HG02610 (cell line): ENCODE measurements around the gene ACACA.
A peak's percentile ranks its signal among the peaks of the same experiment; 100 is the strongest.

Experiments
- ATAC-seq: cut with Tn5 transposase; IDR thresholded peaks from one replicate; pipeline ENCODE4 v1.9.1; 2021; ENCODE audit warnings: mild to moderate bottlenecking, moderate library complexity; ENCODE audit not compliant: unreplicated experiment

Gene ACACA

GRCh38 chr17:37109731-37110710, 296.6 kb downstream of the ACACA start:
- no peak for ATAC-seq

GRCh38 chr17:37109106-37109505, 297.5 kb downstream of the ACACA start:
- no peak for ATAC-seq

GRCh38 chr17:37107406-37108083, 299.1 kb downstream of the ACACA start:
- ATAC-seq, result no peak

- no peak for ATAC-seq
Measured at GRCh38 chr17:37106049-37106448, 300.6 kb downstream of the ACACA start.

DNA sequence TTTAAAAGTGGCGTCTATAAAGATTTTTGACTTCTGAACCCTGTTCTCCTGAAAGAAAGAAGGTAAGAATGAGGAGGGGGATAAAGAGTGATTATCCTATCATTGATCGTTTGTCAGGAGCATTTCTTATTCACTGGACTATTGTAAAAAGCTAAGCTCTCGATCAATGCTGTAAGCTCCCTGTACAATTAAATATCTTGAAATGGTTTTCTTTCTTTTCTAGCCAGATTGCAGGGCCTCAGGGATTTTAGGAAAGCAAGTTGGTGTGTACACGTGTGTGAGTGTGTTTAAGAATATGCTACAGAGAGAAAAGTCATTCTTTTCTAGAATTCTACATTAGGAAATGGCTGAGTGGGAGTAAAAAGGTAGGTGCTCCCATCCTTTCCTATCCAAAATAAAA, 303.4 kb downstream of the ACACA start:
- no peak for ATAC-seq

- no peak for ATAC-seq
Measured at GRCh38 chr17:37101306-37101705, 305.3 kb downstream of the ACACA start.

- no peak for ATAC-seq
Measured at GRCh38 chr17:37100231-37100630, 306.4 kb downstream of the ACACA start.

- no peak for ATAC-seq
Measured at GRCh38 chr17:37098910-37099664, 307.5 kb downstream of the ACACA start.

GRCh38 chr17:37098152-37098551, 308.5 kb downstream of the ACACA start:
- ATAC-seq, result no peak

DNA sequence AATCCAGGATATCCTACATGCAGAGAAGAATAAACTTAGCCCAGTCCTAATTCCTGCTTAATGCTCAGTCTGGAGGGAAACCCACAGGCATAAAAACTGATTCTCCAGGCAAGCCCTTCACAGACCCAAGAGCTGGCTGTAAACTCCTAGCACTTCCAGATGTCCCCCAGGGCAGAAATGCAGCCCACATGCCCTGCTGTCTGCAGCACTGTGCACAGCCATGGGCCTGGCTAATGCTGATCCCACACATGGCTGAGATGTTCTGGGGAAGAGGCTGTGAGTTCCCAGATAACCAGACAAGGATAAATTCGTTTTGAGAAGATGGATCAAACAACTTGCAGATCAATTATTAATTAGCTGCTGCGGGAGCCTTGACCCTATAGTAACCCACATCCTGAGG, 309.5 kb downstream of the ACACA start:
- ATAC-seq, result no peak

GRCh38 chr17:37096071-37096470, 310.6 kb downstream of the ACACA start:
- ATAC-seq, result no peak

- no peak for ATAC-seq
Measured at GRCh38 chr17:37094391-37094790, 312.2 kb downstream of the ACACA start.

DNA sequence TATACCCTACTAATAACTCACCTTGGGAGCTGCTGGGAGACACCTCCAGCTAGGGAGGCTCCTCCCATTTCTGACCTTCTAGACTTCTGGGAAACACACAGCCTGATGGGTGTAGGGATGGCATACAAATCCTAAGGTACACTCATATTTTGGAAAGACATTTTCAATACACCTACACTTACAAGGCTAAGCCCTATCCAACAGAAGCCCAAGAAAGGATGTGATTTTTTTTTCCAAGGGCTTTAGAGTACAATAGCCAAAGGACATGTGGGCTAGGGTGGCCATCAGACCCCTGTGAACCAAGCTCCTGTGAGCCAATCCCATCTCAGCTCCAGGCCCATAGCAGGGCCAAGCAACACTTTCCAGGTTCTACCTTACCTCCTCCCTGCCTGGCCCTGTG, 313.9 kb downstream of the ACACA start:
- ATAC-seq, result no peak

GRCh38 chr17:37092071-37092470, 314.6 kb downstream of the ACACA start:
- ATAC-seq, result no peak

- ATAC-seq, result no peak
Measured at GRCh38 chr17:37090941-37091340, 315.7 kb downstream of the ACACA start.

DNA sequence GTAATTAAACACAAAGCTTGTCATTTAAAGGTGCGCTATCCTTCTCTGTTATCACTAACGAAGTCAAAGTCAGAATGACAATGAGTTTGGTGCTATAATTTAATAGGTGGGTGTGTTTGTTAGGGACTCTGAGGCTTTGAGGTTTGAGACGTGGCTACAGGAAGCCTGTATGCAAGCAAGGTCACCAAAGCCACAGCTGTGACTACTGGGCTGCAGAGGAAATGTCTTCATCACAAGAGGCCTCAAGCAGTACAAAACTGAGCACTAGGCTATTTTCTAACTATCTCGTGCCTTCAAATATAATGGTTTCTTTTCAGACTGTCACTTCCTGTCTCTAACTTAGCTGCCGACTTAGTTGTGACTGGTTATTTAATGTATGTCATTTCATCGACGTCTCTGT, 316.7 kb downstream of the ACACA start:
- ATAC-seq, result peak; percentile 70

DNA sequence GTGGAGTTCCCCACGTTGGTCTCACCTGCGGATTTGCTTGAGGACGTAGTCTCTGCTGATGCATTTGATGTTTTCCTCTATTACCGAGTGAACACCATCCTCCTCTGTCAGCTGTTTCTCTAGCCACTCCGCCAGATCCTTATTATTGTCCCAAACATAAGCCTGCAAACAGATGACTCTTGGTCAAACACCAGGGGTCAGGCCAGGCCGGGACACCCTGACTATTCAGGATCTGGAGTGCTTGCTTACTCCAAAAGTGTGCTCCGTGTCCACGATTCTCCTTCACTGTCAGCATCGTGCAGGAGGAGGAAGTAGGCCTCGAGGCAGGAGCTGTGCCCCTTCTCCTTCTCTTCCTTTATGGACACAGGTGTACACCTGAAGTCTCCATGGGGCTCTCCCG, 317.7 kb downstream of the ACACA start:
- ATAC-seq, result no peak

- ATAC-seq, result no peak
Measured at GRCh38 chr17:37088459-37088858, 318.2 kb downstream of the ACACA start.

DNA sequence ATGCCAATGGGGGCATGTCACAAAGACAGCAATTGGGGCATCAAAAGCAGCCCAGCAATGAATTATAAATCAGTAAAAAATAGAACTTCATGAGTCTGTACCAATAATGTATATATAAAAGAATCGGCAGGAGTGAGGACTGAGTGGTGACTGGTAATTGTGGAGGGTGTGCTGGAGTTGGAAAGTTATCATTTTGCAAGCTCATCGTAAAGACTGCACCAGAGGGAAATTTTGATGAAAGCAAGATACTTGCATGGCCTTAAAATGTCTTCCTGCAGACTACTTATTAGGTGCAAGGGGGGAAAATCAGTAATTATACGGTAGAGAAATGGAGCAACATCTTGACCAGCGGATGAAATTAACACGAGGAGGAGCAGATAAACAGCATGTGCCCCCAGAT, 319.0 kb downstream of the ACACA start:
- ATAC-seq, result no peak

- ATAC-seq, result no peak
Measured at GRCh38 chr17:37086948-37087347, 319.7 kb downstream of the ACACA start.

- ATAC-seq, result no peak
Measured at GRCh38 chr17:37086334-37086733, 320.3 kb downstream of the ACACA start.
